ENCODE results near the gene VIL1. TPM values are rescaled to one million over a fixed set of nuclear protein-coding genes. Genes with fewer than 3 reads are reported as not detected.

The VIL1 gene
- total and polyA plus RNA-seq, 5 experiments from 2014 or later = 0.03 to 0.05 TPM; not detected in 3

DNA sequence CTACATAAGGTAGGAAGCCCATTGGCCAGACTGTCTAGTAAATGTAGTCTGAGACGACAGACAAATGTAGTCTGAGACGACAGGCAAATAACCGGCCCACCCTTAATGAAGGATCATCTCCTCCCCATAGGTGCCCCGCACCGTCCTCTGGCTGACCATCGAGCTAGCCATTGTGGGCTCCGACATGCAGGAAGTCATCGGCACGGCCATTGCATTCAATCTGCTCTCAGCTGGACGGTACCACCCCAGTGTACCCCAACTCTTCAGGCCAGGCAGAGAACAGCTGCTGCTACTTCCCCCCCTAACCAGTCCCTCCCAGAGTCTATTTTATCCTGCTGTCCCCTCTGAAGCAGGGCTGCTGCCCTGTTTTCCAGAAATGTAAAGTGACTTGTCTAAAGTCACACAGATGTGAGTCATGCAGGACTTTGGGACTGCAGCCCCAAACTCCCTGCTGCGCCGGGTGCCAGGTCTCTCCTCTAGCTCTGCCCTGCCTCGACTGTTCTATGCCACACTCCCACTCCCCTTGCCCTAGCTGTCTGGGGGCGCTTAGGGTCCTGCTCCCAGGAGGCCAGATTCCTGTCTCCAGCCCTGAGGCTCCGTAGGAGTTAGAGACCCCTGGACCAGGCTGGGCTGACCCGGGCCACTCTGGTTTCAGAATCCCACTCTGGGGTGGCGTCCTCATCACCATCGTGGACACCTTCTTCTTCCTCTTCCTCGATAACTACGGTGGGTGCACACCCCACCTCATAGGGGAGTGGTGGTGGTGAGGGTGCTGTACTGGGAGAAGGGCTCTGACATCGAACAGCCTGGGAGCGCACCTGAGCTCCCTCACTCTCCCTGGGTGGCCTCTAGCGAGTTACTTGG lies 32.2 kb upstream of the VIL1 start:
- H3K27ac Mint-ChIP-seq = peak overlapping the region in 6 of 10 donors; percentile 75 to 95 (median 83)
- POLR2A ChIA-PET = interaction anchor here (0.9 kb wide), 2 partner anchors 17 to 103 kb away, joined by 3 read pairs; no protein-coding TSS in a partner anchor
- no peak for DNase-seq
- H3K4me1 Mint-ChIP-seq = peaks cover 3 to 18% (median 12%) of the 10 kb centered on the region in 4 donors
- peak overlapping the region in 8 of 10 donors; percentile 31 to 75 (median 62) for H3K4me3 Mint-ChIP-seq
- no peak for ATAC-seq
- H3K36me3 Mint-ChIP-seq = no peaks in the 10 kb centered on the region
- peaks cover 0 to 2% (median 0%) of the 10 kb centered on the region in 5 donors for H3K27me3 Mint-ChIP-seq
- H3K9me3 Mint-ChIP-seq = no peaks in the 10 kb centered on the region

DNA sequence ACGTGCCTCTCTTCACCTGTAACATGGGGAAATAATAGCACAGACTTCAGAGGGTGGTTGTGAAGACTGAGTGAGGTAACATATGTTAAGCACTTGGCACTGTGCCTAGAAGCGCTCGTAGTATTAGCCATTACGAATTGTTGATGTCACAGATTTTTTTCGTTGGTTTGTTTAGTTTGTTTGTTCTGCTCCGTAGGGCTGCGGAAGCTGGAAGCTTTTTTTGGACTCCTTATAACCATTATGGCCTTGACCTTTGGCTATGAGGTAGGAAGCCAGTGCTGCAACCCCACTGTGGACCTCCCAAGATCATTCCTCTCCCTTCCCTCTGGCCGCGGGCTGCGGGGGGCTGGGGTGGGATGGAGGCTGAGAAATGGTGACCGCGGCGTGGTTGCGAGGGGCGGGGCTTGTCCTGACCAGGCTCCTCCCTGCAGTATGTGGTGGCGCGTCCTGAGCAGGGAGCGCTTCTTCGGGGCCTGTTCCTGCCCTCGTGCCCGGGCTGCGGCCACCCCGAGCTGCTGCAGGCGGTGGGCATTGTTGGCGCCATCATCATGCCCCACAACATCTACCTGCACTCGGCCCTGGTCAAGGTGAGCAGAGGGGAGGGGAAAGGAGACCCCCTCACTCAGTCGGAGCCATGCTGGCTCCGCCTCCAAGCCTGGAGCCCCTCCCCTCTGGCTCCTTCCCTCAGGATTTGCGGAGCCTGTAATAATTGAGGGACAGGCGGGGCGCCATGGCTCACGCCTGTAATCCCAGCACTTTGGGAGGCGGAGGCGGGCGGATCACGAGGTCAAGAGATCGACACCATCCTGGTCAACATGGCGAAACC lies 31.3 kb upstream of the VIL1 start:
- Mint-ChIP-seq H3K27me3 (peaks cover 0 to 2% (median 0%) of the 10 kb centered on the region in 5 donors), H3K4me3 (peak overlapping the region; percentile 31 to 75 (median 58)), H3K27ac (peak overlapping the region in 6 of 10 donors; percentile 53 to 95 (median 83)), H3K36me3 (no peaks in the 10 kb centered on the region), H3K9me3 (no peaks in the 10 kb centered on the region), H3K4me1 (peaks cover 2 to 16% (median 12%) of the 10 kb centered on the region in 4 donors)
- ATAC-seq (peak; percentile 90 to 92), DNase-seq (peak in 6 of 10 donors; percentile 43 to 70 (median 57))
- POLR2A ChIA-PET = interaction anchor here (0.9 kb wide), 2 partner anchors 17 to 103 kb away, joined by 3 read pairs; no protein-coding TSS in a partner anchor

DNA sequence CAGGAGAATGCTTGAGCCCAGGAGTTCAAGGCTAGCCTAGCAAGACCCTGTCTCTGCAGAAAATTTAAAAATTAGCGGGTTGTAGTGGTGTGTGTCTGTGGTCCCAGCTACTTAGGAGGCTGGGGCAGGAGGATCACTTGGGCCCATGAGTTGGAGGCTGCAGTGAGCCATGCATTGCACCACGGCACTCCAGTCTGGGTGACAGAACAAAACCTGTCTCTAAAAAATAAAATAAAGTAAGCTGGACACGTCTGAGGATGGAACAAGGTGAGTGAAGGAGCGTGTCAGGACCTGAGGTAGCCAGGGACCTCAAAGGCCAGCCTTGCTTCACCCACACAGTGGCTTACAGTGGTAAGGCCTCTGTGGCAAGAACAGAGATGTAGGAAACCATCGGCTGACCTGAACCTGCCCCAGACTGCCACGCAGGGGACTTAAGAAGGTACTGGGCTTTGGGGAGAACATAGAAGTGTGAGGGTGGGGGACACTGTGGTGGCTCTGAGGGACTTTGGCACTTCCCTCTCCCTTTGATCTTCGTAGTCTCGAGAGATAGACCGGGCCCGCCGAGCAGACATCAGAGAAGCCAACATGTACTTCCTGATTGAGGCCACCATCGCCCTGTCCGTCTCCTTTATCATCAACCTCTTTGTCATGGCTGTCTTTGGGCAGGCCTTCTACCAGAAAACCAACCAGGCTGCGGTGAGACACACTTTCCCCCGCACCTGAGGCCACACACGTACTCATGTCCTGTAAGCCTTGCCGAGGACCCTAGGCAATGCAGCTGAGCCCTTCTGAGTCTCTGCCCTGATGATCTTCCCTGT lies 29.4 kb upstream of the VIL1 start:
- Mint-ChIP-seq H3K36me3 (no peaks in the 10 kb centered on the region), H3K27me3 (peaks cover 0 to 2% (median 0%) of the 10 kb centered on the region in 5 donors), H3K4me3 (peak overlapping the region in 1 of 10 donors; percentile 58), H3K4me1 (peaks cover 8 to 34% (median 22%) of the 10 kb centered on the region in 4 donors), H3K9me3 (no peaks in the 10 kb centered on the region), H3K27ac (peak overlapping the region in 2 of 10 donors; percentile 5 to 72)
- DNase-seq (peak in 1 of 10 donors; percentile 4), ATAC-seq (no peak)
- POLR2A ChIA-PET = interaction anchor here (0.6 to 1.7 kb wide), 6 partner anchors 10 to 116 kb away, joined by 3 to 4 read pairs (median 3); partner anchors contain the start of gene CATIP

DNA sequence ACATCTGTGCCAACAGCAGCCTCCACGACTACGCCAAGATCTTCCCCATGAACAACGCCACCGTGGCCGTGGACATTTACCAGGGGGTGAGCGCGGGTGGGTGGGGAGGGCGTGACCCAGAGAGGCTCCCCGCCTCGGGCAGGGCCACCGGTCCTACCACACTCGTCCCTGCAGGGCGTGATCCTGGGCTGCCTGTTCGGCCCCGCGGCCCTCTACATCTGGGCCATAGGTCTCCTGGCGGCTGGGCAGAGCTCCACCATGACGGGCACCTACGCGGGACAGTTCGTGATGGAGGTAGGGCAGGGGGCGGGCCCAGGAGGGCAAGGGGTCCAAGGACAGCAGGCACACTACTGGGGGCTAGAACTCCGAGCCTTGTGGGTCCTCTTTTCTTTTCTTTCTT lies 27.7 kb upstream of the VIL1 start:
- DNase-seq = peak in 1 of 10 donors; percentile 45
- Mint-ChIP-seq H3K27me3 (peaks cover 0 to 2% (median 0%) of the 10 kb centered on the region in 5 donors), H3K4me1 (peaks cover 10 to 47% (median 36%) of the 10 kb centered on the region in 4 donors), H3K9me3 (no peaks in the 10 kb centered on the region), H3K36me3 (no peaks in the 10 kb centered on the region), H3K4me3 (no peak overlapping the region), H3K27ac (peak overlapping the region in 1 of 10 donors; percentile 69)
- no peak for ATAC-seq
- POLR2A ChIA-PET = interaction anchor here (0.6 to 1.6 kb wide), 4 partner anchors 11 to 98 kb away, joined by 3 to 4 read pairs (median 3); partner anchors contain the start of gene CATIP

DNA sequence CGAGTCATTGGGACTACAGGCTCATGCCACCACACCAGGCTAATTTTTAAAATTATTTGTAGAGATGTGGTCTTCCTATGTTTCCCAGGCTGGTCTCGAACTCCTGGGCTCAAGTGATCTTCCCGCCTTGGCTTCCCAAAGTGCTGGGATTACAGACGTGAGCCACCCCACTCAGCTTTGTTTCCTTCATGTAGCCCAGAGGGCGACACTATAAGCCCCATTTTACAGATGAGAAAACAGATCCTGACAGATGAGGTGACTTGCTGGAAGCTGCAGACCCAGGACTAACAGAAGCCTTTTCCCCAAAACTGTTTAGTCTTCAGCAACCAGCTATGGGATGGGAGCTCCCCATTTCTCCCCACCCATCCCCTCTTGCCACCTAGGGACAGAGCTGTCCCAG lies 26.5 kb upstream of the VIL1 start:
- Mint-ChIP-seq H3K36me3 (no peaks in the 10 kb centered on the region), H3K4me1 (peaks cover 16 to 49% (median 39%) of the 10 kb centered on the region in 4 donors), H3K9me3 (no peaks in the 10 kb centered on the region), H3K27me3 (no peaks in the 10 kb centered on the region), H3K27ac (peak overlapping the region in 3 of 10 donors; percentile 36 to 57 (median 38)), H3K4me3 (peak overlapping the region in 1 of 10 donors; percentile 20)
- POLR2A ChIA-PET = interaction anchor here (1.2 to 1.5 kb wide), 2 partner anchors 20 to 91 kb away, joined by 3 to 5 read pairs; no protein-coding TSS in a partner anchor
- ATAC-seq (no peak), DNase-seq (peak in 1 of 10 donors; percentile 24)

DNA sequence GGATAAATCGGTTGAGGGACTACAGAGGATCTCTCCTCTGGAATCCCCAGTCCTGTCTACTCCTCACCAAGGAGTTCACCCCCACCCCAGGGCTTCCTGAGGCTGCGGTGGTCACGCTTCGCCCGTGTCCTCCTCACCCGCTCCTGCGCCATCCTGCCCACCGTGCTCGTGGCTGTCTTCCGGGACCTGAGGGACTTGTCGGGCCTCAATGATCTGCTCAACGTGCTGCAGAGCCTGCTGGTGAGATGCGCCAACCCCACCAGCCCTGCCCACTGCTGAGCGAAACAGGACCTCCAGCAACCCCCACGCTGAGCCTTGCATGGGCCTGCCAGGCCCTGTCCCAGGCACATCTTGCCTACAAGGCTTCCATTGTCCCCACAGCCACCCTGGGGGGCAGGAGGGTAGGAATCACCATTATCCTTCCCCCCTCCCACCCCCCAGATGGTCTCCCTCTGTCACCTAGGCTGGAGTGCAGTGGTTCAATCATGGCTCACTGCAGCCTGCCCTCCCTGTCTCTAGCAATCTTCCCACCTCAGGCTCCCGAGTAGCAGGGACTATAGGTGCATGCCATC lies 25.9 kb upstream of the VIL1 start:
- H3K27ac Mint-ChIP-seq = peak overlapping the region in 6 of 10 donors; percentile 20 to 57 (median 38)

DNA sequence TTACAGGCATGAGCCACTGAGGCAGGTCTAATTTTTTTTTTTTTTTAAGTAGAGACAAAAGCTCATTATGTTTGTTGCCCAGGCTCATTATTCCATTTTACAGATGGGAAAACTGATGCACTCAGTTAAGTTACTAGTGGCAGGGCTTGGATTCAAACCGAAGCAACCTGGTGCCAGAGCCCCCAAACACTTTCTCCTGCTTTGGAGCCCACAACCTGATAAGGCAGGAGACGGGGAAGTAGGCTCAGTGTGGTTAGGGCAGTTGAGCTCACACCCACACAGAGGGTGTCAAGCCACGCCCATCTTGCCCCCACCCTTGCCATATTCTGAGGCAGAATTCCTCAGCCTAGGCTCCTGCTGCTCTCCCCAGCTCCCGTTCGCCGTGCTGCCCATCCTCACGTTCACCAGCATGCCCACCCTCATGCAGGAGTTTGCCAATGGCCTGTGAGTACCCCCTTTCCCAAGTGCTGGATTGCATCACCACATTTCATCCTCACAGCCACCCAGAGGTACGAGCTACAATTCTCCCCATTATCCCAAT lies 25.1 kb upstream of the VIL1 start:
- peak overlapping the region in 9 of 10 donors; percentile 20 to 99 (median 51) for H3K27ac Mint-ChIP-seq
- no peak for DNase-seq
- H3K4me1 Mint-ChIP-seq = peaks cover 21 to 56% (median 44%) of the 10 kb centered on the region in 4 donors
- H3K9me3 Mint-ChIP-seq = no peaks in the 10 kb centered on the region
- no peaks in the 10 kb centered on the region for H3K27me3 Mint-ChIP-seq
- POLR2A ChIA-PET = interaction anchor here (0.7 to 4.2 kb wide), 11 partner anchors 9 to 123 kb away, joined by 3 to 69 read pairs (median 5); partner anchors contain the start of gene CATIP
- no peak for ATAC-seq
- H3K36me3 Mint-ChIP-seq = no peaks in the 10 kb centered on the region
- peak overlapping the region in 3 of 10 donors; percentile 8 to 32 (median 20) for H3K4me3 Mint-ChIP-seq

More for the DNA sequence above, 25.9 kb upstream of the VIL1 start:
- POLR2A ChIA-PET = interaction anchor here (0.8 to 1.7 kb wide), 4 partner anchors 20 to 91 kb away, joined by 3 to 7 read pairs (median 4); partner anchors contain the start of gene CATIP
- H3K27me3 Mint-ChIP-seq = no peaks in the 10 kb centered on the region
- peaks cover 19 to 54% (median 42%) of the 10 kb centered on the region in 4 donors for H3K4me1 Mint-ChIP-seq
- H3K36me3 Mint-ChIP-seq = no peaks in the 10 kb centered on the region
- ATAC-seq = no peak
- H3K9me3 Mint-ChIP-seq = no peaks in the 10 kb centered on the region
- peak overlapping the region in 1 of 10 donors; percentile 20 for H3K4me3 Mint-ChIP-seq
- peak in 1 of 10 donors; percentile 61 for DNase-seq

DNA sequence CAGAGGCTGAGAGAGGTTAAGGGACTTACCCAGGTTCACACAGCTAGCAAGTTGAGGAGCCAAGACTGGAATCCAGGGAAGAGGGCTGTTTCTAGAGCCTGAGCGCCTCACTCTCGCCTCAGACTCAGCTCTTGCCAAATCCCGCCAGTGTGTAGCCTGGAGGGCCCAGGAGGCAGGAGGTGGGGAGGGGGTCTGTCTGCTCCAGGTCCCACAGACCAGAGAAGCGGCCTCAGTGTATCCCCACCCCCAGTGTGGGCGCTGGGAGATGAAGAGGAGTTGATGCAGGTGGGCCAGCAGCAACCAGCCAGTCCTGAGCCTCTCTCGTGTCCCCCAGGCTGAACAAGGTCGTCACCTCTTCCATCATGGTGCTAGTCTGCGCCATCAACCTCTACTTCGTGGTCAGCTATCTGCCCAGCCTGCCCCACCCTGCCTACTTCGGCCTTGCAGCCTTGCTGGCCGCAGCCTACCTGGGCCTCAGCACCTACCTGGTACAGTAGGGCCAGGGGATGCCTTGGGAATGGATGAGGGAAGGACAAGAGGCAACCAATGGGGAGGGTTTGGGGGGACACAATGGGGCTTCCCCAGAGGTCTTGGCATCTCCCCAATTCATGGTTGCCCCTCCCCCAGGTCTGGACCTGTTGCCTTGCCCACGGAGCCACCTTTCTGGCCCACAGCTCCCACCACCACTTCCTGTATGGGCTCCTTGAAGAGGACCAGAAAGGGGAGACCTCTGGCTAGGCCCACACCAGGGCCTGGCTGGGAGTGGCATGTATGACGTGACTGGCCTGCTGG lies 24.4 kb upstream of the VIL1 start:
- Mint-ChIP-seq H3K27ac (peak overlapping the region in 9 of 10 donors; percentile 43 to 99 (median 65)), H3K4me3 (peak overlapping the region in 4 of 10 donors; percentile 8 to 32 (median 24)), H3K36me3 (no peaks in the 10 kb centered on the region), H3K9me3 (no peaks in the 10 kb centered on the region), H3K4me1 (peaks cover 21 to 56% (median 46%) of the 10 kb centered on the region in 4 donors), H3K27me3 (no peaks in the 10 kb centered on the region)
- POLR2A ChIA-PET = interaction anchor here (0.5 to 4.2 kb wide), 14 partner anchors 9 to 124 kb away, joined by 3 to 69 read pairs (median 5); partner anchors contain the start of genes AAMP and PNKD
- no peak for ATAC-seq
- DNase-seq = peak in 1 of 10 donors; percentile 63

DNA sequence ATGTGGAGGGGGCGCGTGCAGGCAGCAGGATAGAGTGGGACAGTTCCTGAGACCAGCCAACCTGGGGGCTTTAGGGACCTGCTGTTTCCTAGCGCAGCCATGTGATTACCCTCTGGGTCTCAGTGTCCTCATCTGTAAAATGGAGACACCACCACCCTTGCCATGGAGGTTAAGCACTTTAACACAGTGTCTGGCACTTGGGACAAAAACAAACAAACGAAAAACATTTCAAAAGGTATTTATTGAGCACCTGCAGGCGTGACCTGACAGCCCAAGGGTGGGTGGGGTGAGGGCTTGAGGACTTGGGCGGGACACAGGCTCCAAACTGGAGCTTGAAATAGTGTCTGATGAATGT lies 23.9 kb upstream of the VIL1 start:
- Mint-ChIP-seq H3K9me3 (no peaks in the 10 kb centered on the region), H3K27me3 (no peaks in the 10 kb centered on the region), H3K27ac (peak overlapping the region in 7 of 10 donors; percentile 29 to 99 (median 65)), H3K4me1 (peaks cover 21 to 53% (median 44%) of the 10 kb centered on the region in 4 donors), H3K36me3 (no peaks in the 10 kb centered on the region), H3K4me3 (peak overlapping the region in 4 of 10 donors; percentile 25 to 68 (median 33))
- ATAC-seq (no peak), DNase-seq (no peak)
- POLR2A ChIA-PET = interaction anchor here (0.8 to 4.2 kb wide), 8 partner anchors 10 to 124 kb away, joined by 5 to 69 read pairs (median 16); partner anchors contain the start of genes AAMP and PNKD

DNA sequence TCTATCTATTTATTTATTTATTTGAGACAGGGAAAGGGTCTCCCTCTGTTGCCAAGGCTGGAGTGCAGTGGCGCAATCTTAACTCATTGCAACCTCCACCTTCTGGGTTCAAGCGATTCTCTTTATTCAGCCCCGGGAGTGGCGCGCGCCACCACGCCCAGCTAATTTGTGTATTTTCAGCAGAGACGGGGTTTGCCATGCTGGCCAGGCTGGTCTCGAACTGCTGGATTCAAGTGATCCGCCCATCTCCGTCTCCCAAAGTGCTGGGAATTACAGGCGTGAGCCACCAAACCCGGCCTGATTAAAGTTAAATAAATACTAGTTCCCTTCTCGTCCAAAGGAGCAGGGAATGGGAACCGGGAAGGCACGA lies 23.5 kb upstream of the VIL1 start:
- Mint-ChIP-seq H3K4me1 (peaks cover 21 to 53% (median 43%) of the 10 kb centered on the region in 4 donors), H3K9me3 (no peaks in the 10 kb centered on the region), H3K36me3 (no peaks in the 10 kb centered on the region), H3K27me3 (no peaks in the 10 kb centered on the region), H3K27ac (peak overlapping the region; percentile 86 to 100 (median 96)), H3K4me3 (peak overlapping the region; percentile 66 to 98 (median 85))
- DNase-seq (peak in 1 of 10 donors; percentile 60), ATAC-seq (no peak)
- POLR2A ChIA-PET = interaction anchor here (0.6 to 4.2 kb wide), 20 partner anchors 10 to 206 kb away, joined by 3 to 69 read pairs (median 6); partner anchors contain the start of genes AAMP, ARPC2, PNKD and TMBIM1
